SK-N-MC (cell line): ENCODE measurements around the gene FEM1B.
A peak's percentile ranks its signal among the peaks of the same experiment; 100 is the strongest.

ENCODE experiments used
- DNase-seq: peaks from one replicate; pipeline ENCODE4 v3.0.0-alpha.2; 2011; ENCODE audit warnings: low read depth, low spot score
- H3K27ac ChIP-seq: fragments of 200-600 bp; sonication (generic); 2 replicates; pipeline ENCODE4 v1.5.1; 2016; ENCODE audit warnings: mixed run types
- H3K36me3 ChIP-seq: fragments of 200-600 bp; sonication (generic); 2 replicates; pipeline ENCODE4 v1.6.1; 2017; ENCODE audit warnings: antibody characterized with exemption, low read length, mixed read lengths; ENCODE audit not compliant: insufficient read depth
- H3K4me3 ChIP-seq: fragments of 200-600 bp; sonication (generic); 2 replicates; pipeline ENCODE4 v1.5.1; 2016
- H3K9ac ChIP-seq: fragments of 200-600 bp; sonication (generic); 2 replicates; pipeline ENCODE4 v1.8.0; 2017; ENCODE audit warnings: mixed run types, mixed read lengths; ENCODE audit not compliant: insufficient read length
- H3K9me3 ChIP-seq: fragments of 200-600 bp; sonication (generic); 2 replicates; pipeline ENCODE4 v1.6.1; 2017; ENCODE audit warnings: low read depth, mild to moderate bottlenecking, antibody characterized with exemption, low read length, moderate library complexity, mixed read lengths
- EZH2 ChIP-seq: fragments of 200-600 bp; sonication (generic); IDR thresholded peaks from one replicate; pipeline ENCODE4 v1.6.1; 2017; ENCODE audit warnings: antibody characterized with exemption
- FOXP2 ChIP-seq: optimal IDR thresholded peaks from 2 replicates; pipeline ENCODE3; 2011; ENCODE audit warnings: mild to moderate bottlenecking, moderate library complexity; ENCODE audit not compliant: insufficient read depth; ENCODE audit errors: extremely low read length, control extremely low read depth
- POLR2AphosphoS5 ChIP-seq: IDR thresholded peaks from 2 replicates; pipeline ENCODE4 v1.6.1; 2012; ENCODE audit warnings: mild to moderate bottlenecking, low read depth, low read length, borderline replicate concordance

FEM1B gene

GRCh38 chr15:68265674-68266073, 11.9 kb upstream of the FEM1B start:
- Histone ChIP-seq H3K36me3 (no peaks in the 10 kb centered on the region), H3K9me3 (no peaks in the 10 kb centered on the region), H3K27ac (no peak overlapping the region), H3K4me3 (no peak overlapping the region), H3K9ac (no peak overlapping the region)
- DNase-seq, result no peak
- no peak for TF ChIP-seq POLR2AphosphoS5
- TF ChIP-seq FOXP2, result no peak
- no peak for TF ChIP-seq EZH2

GRCh38 chr15:68268405-68268804, 9.1 kb upstream of the FEM1B start:
- Histone ChIP-seq H3K9me3 (no peaks in the 10 kb centered on the region), H3K4me3 (no peak overlapping the region), H3K27ac (no peak overlapping the region), H3K9ac (no peak overlapping the region), H3K36me3 (no peaks in the 10 kb centered on the region)
- no peak for TF ChIP-seq EZH2
- TF ChIP-seq POLR2AphosphoS5, result no peak
- TF ChIP-seq FOXP2, result no peak
- no peak for DNase-seq

- Histone ChIP-seq H3K4me3 (no peak overlapping the region), H3K9ac (no peak overlapping the region), H3K9me3 (no peaks in the 10 kb centered on the region), H3K36me3 (no peaks in the 10 kb centered on the region), H3K27ac (no peak overlapping the region)
- no peak for TF ChIP-seq POLR2AphosphoS5
- no peak for TF ChIP-seq FOXP2
- no peak for TF ChIP-seq EZH2
- DNase-seq, result no peak
These were observed 5.6 kb upstream of the FEM1B start for GRCh38 chr15:68271854-68272471.

GRCh38 chr15:68272721-68273271, 4.7 kb upstream of the FEM1B start:
- no peak for TF ChIP-seq POLR2AphosphoS5
- no peak for TF ChIP-seq EZH2
- no peak for TF ChIP-seq FOXP2
- H3K9me3 ChIP-seq, result no peaks in the 10 kb centered on the region
- no peak for DNase-seq
- no peak overlapping the region for H3K27ac ChIP-seq
- H3K9ac ChIP-seq, result no peak overlapping the region
- no peak overlapping the region for H3K4me3 ChIP-seq
- H3K36me3 ChIP-seq, result no peaks in the 10 kb centered on the region

- no peaks in the 10 kb centered on the region for H3K36me3 ChIP-seq
- no peak overlapping the region for H3K9ac ChIP-seq
- no peak for TF ChIP-seq POLR2AphosphoS5
- TF ChIP-seq EZH2, result no peak
- TF ChIP-seq FOXP2, result no peak
- no peak overlapping the region for H3K4me3 ChIP-seq
- no peaks in the 10 kb centered on the region for H3K9me3 ChIP-seq
- H3K27ac ChIP-seq, result no peak overlapping the region
- no peak for DNase-seq
These were observed 3.2 kb upstream of the FEM1B start for GRCh38 chr15:68274201-68274848.

- DNase-seq, result no peak
These were observed 2.3 kb upstream of the FEM1B start for GRCh38 chr15:68275165-68275746.

GRCh38 chr15:68276668-68277067, 877 bp upstream of the FEM1B start:
- Histone ChIP-seq H3K36me3 (peaks cover 12% of the 10 kb centered on the region), H3K9me3 (no peaks in the 10 kb centered on the region), H3K27ac (no peak overlapping the region), H3K9ac (no peak overlapping the region), H3K4me3 (peak overlapping the region; percentile 95; the same call in 1 of the 2 replicates)
- TF ChIP-seq FOXP2 (no peak), EZH2 (no peak), POLR2AphosphoS5 (no peak)
- DNase-seq, result no peak

More at GRCh38 chr15:68275165-68275746, 2.3 kb upstream of the FEM1B start:
- Histone ChIP-seq H3K9me3 (no peaks in the 10 kb centered on the region), H3K9ac (no peak overlapping the region), H3K4me3 (no peak overlapping the region), H3K27ac (no peak overlapping the region), H3K36me3 (peaks cover 7% of the 10 kb centered on the region)
- TF ChIP-seq FOXP2, result no peak
- no peak for TF ChIP-seq EZH2
- no peak for TF ChIP-seq POLR2AphosphoS5

GRCh38 chr15:68277131-68277602, 378 bp upstream of the FEM1B start:
- Histone ChIP-seq H3K36me3 (peaks cover 12% of the 10 kb centered on the region), H3K4me3 (peak overlapping the region; percentile 95), H3K9ac (peak overlapping the region; percentile 94), H3K27ac (peak overlapping the region; percentile 88), H3K9me3 (no peaks in the 10 kb centered on the region)
- TF ChIP-seq EZH2 (no peak), FOXP2 (no peak), POLR2AphosphoS5 (no peak)
- DNase-seq, result no peak

- Histone ChIP-seq H3K36me3 (peaks cover 18% of the 10 kb centered on the region), H3K27ac (peak overlapping the region; percentile 88), H3K4me3 (peak overlapping the region; percentile 95), H3K9ac (peak overlapping the region; percentile 94), H3K9me3 (no peaks in the 10 kb centered on the region)
- no peak for DNase-seq
- TF ChIP-seq EZH2 (no peak), POLR2AphosphoS5 (no peak), FOXP2 (no peak)
These were observed 725 bp downstream of the FEM1B start for GRCh38 chr15:68278345-68278594.
